Ureter (tissue), 1 donor: Measurements from ENCODE around the gene BARX1. TPM values are rescaled to one million over a fixed set of nuclear protein-coding genes. Genes with fewer than 3 reads are reported as not detected.
"Not testable (repeated sequence)": the region's sequence is repeated elsewhere in the genome, so short reads cannot be mapped to it uniquely, and the experiment has no call there.

Source experiments
- DNase-seq: peaks from one replicate; pipeline ENCODE4 v3.0.0-alpha.2; 2020; ENCODE audit warnings: low spot score
- total RNA-seq: library from RNA; stranded (reverse); gene quantifications from one replicate; pipeline ENCODE4 v1.2.4, GENCODE V29; 2023
- donor health status: DM: yes; HTN: yes; CAD: no.

Gene BARX1
- total RNA-seq, 1 donor from 2014 or later = not detected

DNA sequence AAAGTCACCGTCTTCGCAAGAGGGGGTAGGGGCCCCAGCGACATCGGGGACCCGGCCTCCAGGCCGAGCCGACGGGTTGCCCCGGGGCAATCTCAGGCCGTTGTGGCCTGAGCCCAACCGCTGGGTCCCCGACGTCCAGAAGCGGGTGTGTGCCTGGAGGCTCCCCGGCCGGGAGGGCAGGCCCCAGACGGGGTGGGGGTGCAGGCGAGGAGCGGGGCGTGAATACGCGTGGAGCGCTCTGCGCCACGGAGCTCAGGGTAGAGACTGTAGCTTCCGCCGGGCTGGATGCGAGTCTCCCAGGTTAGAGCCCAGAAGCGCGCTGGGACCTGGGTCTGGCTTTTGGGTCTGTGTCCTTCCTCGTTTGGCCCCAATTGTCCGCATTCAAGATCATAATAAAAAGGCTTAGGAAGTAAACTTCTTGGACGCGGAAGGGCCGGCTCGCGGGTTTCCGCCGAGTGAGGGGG is 3.5 kb downstream of the BARX1 start:
- no peak for DNase-seq

DNA sequence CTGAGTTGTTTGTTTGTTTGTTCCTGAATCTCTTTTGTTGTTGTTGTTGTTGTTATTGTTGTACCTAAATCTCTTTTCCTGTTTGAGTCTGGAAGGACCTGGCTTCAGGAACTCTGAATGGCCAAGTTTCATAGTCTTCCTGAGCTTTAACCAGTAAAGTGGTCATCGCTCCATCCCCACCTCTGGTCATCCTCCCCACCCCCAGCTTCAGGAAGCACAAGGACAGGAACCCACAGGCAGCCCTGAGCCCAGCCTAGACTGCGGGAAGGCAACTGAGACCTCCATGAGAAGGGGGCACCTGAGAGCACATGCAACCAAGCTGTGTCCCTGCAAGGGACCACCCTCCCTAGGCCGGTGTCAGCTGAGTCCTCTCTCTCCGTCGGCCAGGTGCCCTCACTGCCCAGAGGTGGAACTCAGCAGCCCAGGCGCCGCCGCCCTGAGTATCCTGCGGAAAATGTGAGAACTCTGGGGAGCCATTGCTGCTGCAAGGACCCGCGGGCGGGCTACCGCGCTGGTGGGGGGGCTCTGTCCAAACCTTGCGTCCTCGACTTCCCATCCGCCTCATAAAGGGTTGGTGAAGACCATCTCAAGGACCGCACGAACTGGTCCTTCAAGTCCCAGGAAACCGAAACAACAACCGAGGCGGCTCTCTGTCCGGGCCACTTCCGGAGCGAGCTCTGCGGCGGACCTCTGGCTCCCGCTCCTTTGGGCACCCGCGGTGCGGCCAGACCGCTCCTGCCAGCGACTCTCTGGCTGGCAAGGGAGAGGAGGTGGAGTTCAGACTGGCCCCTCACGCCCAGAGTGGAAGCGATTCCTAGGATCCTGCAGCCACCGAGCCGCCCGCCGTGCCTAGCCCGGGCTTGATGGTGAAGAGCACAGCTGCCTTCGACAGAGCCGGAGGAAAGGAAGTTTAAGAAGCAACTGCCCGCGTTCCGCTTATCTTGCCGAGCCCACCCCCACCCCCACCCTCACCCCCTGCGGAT is 4.2 kb downstream of the BARX1 start:
- peak; percentile 57 for DNase-seq

DNA sequence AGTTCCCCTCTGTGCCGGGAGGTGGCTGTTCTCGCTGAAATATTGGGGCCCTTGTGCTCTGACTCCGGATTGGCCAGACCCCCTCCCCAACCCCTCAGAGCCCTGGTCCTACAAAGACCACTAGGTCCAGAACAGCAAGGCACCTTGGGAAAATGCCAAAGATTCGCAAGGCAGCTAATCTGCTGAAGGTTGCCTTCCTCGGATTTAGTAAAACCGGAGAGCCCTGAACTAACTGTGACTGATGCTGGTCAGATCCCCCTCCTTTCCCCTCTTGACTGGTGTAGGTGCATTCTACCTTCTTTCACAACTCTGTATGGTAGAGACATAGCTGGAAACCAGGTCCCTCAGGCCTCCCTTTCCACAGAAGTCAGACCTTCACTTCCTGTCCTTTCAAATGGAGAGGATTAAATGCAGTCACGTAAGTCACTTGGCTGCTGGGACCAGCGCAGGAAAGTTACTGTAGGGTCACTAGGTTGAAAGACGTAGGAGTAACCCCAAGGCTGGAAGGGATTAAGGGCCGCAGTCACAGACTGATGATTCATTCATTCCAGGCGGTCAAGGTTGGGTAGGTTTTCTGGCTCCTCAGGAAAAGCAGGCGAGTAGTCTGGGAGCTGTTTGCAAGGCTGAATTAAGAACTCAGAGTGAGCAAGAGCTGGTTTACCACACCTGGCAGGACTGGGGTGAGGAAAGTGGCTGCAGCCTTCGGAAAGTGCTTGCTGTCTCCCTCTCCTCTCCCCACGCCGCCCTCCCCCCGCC is 5.3 kb downstream of the BARX1 start:
- DNase-seq = no peak

DNA sequence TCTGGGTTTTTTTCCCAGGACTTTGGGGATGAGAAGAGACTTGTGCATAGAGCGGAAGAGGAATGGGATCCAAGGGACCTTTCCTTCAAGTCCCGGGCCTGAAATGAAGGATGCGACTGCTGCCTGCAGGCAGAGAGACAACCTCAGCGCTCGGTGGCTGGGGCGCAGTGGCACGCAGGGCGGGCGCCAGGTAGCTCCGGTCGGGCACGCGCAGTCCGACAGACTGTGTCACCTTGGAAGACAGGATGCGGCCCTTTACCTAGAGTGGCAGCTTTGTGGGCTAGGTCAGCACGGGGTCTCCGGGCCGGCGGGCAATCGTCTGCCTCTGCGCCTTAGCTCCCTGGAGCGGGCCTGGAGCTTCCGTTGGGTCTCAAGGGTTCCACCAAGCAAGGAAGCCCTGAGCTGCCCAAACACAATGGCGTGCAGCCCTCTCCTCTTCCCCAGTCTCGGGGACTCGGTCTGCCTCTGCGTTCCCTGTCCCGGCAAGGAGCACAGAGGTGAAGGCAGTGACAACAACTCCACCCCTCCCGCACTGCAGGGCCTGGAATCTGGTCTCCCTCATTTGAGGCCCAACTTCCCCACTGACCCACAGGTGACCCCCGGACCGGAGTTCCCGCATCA is 6.0 kb downstream of the BARX1 start:
- DNase-seq = no peak

DNA sequence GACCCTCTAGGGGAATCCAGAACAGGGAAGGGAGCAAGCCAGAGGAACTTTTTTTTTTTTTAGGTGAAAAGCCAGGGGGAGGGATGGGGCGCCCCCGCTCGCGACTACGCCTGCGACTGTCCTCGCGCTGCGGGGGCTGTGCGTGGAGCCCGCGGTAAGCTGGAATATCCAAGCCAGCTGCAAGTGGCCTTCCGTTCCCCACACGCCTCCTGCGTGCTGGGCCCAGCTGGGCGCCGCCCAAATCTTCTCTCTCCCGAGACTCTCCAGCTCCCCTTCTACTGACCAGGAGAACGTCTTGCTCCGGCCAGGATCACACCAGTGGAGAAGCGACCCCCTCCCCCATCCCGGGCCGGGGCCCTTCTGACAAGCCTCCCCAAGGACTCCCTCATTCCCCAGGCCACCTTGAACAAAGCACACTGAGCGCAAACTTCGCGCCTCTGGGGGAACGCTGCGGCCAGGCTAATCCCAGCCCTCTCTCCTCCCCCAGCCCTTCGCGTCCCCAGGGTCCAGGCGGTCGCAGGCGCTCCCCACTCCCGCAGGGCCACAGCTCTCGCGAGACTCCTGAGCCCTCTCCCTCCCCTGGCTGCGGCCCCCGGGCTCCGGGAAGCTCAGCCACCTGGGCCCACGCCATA is 6.6 kb downstream of the BARX1 start:
- DNase-seq = no peak

DNA sequence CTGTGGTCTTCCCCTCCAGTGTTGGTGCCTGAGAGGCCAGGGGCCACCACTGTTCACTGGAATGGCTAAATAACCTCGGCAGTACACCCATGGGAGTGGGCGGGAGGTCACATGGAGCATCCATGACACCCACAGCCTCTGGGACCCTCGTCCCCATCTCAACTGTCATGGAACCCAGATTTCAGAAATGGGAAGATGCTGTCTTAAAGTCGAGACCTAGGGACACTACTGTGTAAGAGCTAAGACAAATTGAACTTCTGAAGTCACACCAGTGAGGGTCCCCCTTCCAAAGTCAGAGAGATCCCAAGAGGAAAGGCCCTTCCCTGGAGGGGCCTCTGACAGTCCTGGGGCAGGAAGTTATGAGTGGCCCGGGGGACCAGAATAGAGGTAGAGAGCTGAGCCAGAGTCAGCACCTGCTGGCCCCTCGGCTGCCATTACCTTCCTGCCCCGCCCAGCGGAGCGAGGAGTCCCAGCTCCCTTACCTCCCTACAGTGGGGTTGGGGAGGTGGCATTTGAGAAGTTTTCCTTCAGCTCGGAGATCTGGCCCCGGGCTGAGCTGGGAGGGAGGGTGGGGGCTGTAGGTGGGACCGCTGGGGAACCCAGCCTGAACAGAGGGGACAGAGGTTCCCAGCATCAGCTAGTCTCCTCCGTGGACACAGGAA is 7.6 kb downstream of the BARX1 start:
- no peak for DNase-seq

DNA sequence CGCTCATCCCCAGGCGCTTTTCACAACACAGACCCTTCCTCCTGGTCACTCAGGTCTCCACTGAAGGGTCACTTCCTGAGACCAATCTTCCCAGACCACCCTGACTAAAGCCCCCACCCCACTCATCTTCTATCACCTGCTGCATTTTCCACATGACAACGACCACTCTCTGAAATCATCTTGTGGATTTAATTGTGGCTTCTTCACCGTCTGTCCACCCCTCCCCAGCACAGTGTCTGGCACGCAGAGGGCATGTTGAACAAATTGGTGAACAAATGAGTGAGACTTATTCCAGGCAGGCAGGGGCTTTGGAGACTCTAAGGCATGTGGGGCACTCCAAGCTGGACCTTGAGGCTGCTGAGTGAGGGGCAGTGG is 8.8 kb downstream of the BARX1 start:
- DNase-seq = no peak

DNA sequence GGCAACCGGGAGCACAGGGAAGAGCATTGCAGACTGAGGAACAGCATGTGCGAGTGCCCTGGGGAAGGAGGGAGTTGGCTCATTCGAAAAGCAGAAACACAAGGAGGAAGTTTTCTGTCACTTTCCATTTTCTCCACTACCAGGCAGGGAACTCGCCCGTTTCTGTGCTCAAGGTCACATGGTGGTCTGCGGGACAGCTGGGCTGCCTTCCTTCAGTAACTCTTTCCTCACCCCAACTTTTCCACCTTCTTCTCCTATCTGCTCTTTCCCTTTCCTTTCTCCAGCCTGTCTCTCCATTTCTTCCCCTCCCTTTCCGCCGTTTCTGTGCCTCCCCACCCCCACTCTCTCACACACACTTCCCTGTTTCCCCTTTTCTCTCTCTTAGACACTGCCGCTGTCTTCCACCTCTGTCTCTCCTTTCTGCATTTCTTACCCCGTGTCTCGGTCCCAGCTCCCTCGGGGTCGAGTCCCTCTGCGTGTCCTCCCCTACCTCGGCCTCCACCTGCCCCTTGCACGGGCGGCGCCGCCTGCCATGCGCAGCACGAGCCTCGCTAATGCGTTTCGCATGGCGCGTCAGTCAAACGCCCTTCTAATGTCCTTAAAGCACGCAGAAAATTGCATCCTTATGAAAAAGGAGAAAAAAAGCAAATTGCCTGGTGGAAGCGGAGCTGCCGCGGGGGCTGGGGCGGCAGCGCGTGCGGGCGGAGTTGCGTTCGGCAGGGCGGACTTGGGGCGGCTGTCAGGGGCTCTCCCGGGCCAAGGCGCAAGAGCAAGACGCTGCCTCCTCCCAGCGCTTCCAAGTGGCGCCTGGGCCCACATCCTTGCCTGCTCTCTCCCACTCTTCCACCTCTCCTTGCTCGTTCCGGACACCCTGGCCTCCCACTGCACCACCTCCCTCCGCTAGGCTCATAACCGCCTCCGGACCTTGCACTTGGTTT is 9.5 kb downstream of the BARX1 start:
- DNase-seq = no peak

DNA sequence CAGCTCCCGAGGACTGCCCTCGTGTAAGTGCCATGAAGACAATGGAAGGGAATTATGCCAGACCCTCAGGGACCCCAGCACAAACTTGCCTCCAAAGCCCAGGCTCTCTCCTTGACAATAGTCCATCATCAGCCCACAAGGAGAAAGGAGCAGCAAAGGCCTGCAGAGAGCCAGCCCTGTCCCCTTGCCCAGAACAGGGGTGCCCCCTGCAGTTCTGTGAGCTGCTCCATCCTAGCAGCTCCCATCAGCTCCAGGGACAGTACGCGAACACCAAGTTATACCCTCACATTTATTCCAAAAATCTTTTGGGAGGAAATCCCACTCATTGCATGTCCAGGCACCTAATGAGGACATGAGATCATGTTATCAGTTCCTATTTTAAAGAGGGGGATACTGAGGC is 11.1 kb downstream of the BARX1 start:
- no peak for DNase-seq

DNA sequence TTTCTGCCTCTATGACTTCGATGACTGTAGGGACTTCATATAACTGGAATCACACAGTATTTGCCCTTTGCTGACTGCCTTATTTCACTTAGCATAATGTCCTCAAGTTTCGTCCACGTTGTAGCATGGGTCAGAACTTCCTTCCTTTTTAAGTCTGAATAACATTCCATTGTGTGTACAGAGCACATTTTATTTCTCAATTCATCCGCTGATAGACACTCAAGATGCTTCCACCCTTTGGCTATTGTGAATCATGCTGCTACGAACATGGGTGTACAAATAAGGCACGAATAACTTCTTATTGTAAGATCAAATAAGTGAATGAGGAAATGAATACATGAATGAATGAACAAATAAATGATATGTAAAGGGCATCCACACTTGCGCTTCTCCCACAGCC is 13.0 kb downstream of the BARX1 start:
- DNase-seq = no peak

DNA sequence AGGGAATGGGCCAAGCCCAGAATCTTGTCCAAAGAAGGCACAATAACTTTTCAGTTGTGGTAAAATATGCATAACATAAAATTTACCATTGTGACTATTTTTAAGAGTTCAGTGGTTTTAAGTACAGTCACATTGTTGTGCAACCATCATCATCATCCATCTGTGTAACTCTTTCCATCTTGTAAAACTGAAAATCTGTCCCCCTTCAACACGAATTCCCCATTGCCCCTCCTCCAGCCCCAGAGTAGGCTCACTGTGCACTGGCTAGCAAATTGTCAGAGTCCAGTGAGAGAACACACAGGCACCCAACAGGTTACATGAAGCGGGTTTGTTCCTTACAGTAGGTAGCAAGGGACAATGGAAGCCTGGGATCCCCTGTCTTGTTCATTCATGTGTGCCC is 13.7 kb downstream of the BARX1 start:
- no peak for DNase-seq

DNA sequence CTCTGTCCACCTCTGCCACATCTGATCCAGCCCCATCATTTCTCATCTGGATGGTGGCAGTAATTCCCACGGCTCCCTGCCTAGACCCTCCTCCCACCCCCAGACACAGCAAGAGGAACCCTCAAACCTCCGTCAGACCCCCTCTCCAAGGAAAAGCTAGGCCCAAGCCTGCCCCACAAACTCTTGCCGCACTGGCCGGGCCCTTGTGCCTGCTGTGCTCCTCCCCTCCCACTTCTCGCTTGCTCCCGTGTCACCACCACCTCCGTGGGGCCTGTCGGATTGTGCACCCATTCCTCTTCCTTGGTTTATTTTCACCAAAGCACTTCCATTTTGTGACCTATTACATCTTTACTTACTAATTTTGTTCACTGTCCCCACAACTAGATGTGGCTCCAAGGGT is 14.2 kb downstream of the BARX1 start:
- no peak for DNase-seq

DNA sequence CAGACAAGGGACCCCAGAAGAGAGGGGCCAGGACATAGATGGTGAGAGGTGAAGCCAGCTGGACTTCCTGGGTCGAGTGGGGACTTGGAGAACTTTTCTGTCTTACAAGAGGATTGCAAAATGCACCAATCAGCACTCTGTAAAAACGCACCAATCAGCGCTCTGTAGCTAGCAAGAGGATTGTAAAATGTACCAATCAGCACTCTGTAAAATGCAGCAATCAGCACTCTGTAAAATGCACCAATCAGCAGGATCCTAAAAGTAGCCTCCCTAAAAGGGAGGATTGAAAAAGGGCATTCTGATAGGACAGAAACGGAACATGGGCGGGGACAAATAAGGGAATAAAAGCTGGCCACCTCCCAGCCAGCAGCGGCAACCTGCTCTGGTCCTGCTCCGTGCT is 15.6 kb downstream of the BARX1 start:
- not testable (repeated sequence) for DNase-seq

DNA sequence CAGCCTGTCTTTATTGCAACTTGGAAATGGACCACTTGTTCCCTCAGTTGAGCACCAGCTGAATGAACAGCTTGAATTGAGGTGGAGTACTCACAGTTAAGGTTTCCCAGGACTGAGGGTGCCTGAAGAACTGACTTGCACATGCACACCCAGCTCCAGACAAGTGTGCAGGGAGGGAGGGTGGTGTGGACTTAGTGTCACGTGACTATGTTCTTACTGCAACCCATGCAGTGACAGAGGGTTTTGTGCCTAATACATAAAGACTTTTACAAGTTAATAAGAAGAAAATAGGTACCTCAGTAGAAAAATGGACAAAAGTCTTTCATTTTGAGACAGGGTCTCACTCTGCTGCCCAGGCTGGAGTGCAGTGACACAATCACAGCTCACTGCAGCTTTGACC is 18.0 kb downstream of the BARX1 start:
- DNase-seq = no peak

DNA sequence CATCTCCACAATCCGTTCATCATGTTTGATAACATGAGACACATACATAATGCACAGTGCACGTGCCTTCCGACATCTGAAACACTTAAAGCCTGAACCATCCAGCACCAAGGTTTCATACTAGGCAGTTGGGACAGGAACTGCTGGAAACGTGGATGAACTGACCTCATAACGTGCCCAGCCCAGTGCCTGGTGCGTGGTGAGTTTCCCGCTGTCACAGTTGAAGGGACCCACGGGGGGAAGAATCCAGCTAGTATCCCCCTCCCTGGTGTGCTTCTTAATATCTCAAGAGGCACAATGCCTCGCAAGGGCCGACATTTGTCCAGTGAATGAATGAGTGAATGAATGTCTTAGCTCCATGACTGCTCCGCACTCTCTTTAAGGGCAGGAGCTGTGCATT is 23.2 kb downstream of the BARX1 start:
- no peak for DNase-seq

DNA sequence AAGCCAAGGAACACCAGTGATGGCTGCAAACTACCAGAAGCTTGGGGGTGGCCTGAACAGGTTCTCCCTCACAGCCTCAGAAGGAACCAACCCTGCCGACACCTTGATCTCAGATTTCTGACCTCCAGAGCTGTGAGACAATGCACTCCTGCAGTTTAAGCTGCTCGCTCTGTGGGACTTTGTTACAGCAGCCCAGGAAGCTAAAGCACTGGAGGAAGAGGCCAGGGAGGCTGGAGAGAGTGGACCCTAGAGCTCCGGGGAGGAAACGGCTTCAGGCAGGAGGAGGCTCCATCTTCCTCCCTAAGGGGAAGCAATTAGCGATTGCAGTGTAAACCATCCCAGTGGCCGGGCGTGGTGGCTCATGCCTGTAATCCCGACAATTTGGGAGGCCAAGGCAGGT is 25.1 kb downstream of the BARX1 start:
- no peak for DNase-seq

DNA sequence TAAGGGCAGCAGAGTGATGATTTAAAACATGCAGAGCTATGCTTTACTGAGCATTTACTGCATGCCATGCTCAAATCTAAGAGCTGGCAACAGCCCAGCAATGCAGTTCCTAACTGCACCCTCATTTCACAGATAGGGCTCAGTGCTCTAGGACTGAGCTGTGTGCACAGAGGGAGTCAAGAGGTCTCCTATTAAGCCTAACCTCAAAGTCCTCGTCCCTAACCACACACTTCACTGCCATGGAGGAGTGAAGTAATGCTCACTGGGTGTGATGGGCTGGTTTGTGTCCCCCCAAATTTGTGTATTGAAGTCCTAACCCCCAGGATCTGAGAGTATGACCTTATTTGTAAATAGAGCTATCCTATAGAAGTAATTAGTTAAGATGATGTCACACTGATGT is 25.9 kb downstream of the BARX1 start:
- DNase-seq = no peak

DNA sequence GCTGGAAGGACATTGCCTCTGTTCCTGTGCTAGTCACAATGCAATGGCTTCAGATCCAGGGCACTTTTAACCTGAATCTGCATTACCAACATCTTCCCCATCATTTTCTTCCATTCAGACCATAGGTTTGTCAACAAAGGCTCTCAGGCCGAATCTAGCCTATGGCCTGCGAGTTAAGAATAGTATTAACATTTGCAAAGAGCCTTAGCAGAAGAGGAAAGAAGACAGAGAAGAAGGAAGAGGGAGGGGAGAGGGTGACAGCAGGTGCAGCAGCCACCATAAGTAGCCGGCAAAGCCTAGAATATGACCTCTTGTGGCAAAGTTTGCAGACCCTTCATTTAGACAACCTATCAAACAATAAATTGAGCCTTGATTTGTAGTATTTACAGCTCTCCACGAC is 32.6 kb downstream of the BARX1 start:
- DNase-seq = no peak

DNA sequence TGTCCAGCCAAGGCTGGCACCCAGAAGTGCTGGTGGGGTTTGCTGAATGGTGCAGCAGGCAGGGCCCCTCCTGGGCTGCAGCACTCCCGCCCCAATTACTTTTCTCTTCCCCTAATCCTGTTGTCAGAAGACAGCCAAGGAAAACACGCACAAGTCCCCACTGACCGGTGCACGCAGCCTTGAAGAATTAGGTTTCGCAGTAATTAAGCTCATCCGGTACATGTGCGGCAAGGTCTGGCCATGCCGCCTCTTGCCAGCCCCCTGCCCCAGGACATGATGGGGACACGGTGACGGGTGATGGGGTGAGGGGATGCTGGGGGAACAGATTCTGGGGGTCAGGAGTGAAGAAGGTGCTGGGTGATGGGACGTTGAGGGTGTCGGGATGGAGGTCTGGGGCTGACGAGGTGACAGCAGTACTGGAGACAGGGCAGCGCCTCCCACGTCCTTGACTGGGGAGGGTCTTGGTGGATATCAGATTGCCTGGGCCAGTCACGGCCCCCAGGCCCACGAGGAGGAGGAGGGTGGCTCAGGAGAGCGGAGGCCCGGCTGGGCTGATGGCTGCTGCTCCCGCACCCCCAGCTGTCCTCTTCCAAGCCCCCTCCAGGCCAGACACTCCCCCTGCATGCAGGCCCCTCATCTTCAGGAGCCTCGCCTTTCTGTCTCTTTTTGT is 34.9 kb downstream of the BARX1 start:
- no peak for DNase-seq

DNA sequence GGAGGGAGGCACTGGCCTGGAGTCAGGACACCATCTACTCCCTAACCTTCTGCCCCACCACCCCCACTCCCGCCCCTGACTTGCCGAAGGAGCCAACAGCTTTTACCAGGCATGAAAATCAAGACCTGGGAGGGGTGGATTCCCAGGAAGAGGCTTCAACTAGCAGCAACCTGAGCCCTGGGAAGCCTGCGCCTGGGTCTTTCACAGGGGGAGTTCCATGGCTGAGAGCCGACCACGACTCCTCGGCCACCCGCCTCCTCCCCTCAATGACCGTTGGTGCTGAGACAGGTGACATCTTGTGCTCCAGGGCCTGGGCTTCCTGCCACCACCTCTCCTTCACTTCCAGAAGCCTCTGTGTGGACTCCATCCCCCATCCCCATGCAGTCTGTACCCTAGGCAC is 37.1 kb downstream of the BARX1 start:
- no peak for DNase-seq
